ENCODE measurements around the gene EXOC3. TPM values are rescaled to one million over a fixed set of nuclear protein-coding genes. Genes with fewer than 3 reads are reported as not detected.
"Not testable (repeated sequence)": the region's sequence is repeated elsewhere in the genome, so short reads cannot be mapped to it uniquely, and the experiment has no call there.

Gene EXOC3
- 67.8 and 71.0 TPM in 2 replicates for total RNA-seq
- 58.6 TPM for polyA plus RNA-seq (2012)

DNA sequence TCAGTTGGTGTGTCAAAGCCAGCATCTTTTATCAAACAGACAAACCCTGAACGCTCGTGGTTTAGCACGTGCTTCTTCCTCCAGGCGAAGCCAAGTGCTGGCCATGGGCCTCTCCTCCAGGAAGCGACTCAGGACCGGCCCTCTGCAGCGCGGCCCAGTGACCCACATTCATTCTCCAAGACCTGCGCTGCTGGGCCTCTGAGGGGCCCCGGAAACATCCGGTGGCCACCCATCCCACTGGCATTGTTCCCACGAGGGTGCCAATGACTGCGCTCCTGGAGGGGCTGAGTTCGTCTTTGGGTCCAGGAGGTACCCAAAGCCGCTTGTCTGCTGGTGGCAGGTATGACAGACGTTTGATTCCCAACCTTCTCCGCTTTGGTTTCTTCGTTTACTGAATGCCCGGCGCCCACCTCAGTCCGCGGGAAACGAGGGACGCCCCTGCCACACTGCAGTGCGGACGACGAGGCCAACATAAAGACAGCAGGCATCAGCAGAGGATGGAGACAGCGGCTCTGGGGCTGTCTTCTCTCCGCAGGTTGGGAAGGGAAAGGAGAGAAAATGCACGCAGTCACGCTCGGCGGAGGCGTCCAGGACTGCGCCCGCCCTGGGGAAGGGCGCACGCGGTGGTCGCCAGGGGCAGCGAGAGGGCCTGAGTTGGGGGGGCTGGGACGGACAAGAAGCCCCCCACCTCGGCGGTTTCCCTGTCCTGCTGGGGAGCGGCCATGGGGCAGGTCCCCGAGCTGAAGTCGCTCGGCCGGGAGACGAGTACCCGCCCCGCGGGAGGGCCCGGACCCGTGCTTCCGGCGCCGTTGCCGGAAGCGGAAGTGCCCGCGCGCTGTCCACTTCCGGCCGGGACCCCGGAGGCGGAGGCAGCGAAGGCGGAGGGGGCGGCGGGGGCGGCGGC lies at the start of gene EXOC3:
Gene EXOC3 (plus strand): TSS at position 842 of the 904 bp plus-strand sequence. CDS start 3,030 bp downstream, outside the sequence.
- peak; percentile 77 for DNase-seq (ENCODE audit: low read depth)

GRCh38 chr5:393846-394275 lies 49.1 kb upstream of the EXOC3 start:
- no peak for DNase-seq (ENCODE audit: low read depth)

DNA sequence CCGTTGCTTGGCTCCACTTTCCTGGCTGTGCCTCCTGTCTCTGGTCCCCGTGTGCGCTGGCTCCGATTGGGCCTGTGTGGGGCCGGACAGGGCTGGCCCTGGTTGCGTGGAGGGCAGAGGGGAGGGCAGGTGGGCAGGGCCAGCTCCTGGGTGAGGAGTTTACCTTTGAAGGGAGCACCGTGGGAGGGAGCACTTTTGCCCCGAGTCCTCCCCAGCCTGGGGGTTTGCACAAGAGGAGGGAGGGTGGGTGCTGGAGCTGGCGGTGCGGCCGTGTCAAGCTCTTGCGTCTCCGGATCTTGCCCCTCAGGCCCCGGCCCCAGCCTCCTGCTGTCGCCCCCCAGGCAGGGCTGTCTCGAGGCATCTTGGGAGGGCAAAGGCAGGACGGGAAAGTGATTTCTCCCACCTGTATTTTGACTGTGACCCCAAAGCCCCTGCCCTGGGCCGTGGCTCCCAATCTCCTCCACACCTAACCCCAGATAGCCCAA lies 48.3 kb upstream of the EXOC3 start:
- DNase-seq (ENCODE audit: low read depth) = no peak

DNA sequence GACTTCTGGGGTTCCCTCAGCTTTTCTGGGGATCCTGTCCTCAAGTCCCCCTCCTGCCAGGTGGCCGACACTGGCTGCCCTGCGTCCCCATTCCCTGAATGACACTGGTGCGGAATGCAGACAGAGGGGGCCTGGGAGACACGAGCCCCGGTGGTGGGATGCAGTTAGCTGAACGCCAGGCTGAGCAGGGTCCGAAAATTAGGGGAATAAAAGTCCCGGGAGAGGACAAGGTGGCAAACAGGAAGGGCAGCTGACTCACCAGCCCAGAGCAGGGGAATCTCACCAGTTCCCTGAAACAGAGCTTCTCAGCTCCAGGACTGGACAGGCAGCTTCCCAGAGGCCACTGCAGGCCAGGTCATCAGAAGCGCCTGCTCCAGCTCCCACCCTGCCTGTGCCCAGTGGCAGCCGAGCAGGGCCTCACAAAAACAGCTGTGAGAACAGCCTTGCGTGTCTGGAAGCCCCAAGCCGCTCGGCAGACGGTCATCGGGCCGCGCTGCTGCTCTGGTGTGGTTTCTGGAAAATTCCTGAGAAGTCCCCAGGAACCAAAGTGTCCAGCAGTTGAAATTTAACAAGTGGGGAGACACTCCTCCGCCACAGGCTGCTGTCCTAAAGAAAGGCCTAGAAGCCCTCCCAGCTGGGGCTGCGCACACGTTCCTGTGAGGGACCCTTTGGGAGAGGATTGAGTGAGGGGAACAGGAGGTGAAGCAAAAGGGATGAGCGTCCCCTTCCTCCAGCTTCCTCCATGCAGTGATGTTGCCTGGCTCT lies 47.6 kb upstream of the EXOC3 start:
- peak; percentile 99 for DNase-seq (ENCODE audit: low read depth)

- DNase-seq (ENCODE audit: low read depth) = no peak
Observed at GRCh38 chr5:395921-396530, 47.0 kb upstream of the EXOC3 start.

DNA sequence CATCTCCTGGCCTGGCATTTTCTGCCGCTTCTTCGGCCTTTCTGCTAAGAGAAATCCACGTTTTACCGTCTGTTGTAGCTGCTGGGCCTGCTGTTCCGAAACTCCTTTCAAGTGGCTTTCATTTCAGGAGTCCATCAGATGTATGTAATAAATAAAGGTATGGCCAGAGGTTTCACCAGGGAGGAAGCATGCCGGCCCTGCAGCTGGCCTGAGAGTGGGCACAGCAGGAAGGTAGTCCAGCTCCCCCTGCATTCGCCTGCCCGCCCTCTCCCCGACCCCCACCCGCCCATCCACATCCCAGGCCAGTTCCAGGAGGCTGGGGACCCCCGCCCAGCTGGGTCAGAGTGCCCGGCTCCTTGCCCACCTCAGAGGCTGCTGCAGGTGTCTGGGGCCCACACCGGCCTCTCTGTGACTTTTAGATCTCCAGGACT lies 46.4 kb upstream of the EXOC3 start:
- DNase-seq (ENCODE audit: low read depth) = no peak

- not testable (repeated sequence) for DNase-seq (ENCODE audit: low read depth)
Observed at GRCh38 chr5:398141-398474, 44.9 kb upstream of the EXOC3 start.

- no peak for DNase-seq (ENCODE audit: low read depth)
Observed at GRCh38 chr5:398475-399295, 44.3 kb upstream of the EXOC3 start.

GRCh38 chr5:399296-400281 lies 43.4 kb upstream of the EXOC3 start:
- DNase-seq (ENCODE audit: low read depth) = peak; percentile 100

- DNase-seq (ENCODE audit: low read depth) = peak; percentile 67
Observed at GRCh38 chr5:400282-401145, 42.5 kb upstream of the EXOC3 start.

DNA sequence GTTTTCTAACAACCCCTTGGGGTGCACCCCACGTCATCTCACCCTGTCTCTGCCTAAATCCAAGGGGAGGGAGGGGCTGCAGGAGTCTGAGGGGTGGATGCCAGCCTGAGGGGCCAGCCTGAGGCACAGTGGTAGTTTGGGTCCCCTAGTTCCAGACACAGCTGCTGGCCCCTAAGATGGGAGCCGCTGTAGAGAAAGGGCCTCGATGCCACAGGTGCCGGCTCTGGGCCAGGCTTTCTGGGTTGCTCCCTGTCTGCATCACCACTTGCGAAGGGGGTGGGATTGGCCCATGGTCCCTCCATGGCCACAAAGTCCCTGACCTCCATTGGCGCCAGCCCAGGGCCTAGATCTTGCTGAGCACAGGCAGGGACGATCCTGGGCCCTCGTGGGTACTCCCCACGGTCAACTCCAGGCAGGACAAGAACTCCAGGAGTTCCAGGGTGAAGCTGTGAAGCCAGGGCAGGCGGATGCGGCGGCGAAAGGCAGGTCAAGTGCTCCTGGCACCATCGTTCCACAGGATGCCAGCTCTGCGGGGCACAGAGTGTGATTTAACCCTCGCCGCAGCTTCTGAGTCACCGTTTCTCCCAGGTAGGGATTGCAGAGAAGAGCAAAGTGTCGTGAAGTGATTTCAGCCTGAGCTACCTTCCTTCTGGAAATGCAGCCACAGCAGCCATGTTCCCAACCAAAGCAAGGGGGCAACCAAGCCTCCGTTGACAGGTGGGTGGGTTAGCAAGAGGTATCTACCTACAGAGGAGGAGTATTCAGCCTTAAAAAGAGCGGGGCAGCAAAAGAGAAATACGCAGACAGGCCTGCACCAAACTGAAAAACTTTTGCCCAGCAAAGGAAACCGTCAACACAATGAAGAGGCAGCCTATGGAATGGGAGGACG lies 41.6 kb upstream of the EXOC3 start:
- peak; percentile 61 for DNase-seq (ENCODE audit: low read depth)

DNA sequence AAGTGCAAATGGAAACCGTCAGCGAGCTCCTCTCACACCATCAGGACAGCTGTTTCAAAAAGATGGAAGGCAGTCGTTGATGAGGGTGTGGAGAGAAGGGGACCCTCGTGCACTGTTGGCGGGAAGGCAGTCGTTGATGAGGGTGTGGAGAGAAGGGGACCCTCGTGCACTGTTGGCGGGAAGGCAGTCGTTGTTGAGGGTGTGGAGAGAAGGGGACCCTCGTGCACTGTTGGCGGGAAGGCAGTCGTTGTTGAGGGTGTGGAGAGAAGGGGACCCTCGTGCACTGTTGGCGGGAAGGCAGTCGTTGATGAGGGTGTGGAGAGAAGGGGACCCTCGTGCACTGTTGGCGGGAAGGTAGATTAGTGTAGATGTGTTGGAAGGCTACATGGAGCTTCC lies 40.8 kb upstream of the EXOC3 start:
- DNase-seq (ENCODE audit: low read depth) = not testable (repeated sequence)

DNA sequence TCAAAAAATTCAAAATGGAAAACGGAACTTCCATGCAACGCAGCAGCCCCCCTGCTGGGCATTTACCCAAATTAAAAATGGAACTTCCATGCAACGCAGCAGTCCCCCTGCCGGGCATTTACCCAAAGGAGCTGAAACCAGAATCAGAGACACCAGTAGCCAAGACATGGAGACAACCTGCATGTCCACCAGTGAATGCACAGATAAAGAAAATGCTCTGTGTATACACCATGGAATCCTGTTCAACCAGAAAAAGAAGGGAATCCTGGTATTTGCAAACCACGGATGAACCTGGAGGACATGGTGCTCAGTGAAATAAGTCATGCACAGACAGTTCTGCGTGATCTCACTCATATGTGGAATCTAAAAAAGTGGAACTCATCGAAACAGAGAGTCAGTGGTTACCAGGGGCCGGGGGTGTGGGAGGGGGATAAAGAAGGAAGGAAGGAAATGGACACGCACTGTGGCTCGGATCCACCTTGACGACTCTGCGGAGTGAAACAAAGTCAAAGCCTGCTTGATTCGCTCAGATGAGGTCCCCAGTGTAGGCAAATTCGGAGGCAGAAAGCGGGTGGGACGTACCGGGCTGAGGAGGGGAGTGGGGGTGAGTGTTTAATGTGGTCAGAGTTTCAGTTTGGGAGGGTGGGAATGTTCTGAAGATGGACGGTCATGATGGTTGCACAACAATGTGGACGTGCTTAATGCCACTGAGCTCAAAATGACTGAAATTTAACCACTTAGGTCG lies 40.2 kb upstream of the EXOC3 start:
- no peak for DNase-seq (ENCODE audit: low read depth)

DNA sequence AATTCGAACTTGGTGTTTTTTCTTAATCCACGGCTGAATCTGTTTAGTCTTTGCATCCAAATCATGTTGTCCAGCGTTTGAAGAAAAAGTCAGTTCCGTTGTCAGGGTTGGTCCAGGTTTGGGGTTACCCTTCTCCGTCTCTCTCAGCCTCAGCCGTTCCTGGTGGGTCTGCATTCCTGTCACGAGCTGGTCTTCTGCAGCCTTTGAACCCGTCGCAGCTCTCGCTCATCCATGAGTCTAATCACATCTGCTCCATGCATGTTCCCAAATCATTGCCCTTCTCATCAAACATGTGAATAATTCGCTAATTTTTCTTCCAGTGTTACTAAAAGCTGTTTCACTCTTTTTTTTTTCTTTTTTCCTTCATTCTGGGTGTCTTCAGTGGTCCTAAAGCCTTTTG lies 39.0 kb upstream of the EXOC3 start:
- DNase-seq (ENCODE audit: low read depth) = no peak

- DNase-seq (ENCODE audit: low read depth) = no peak
Observed at GRCh38 chr5:404666-405241, 38.2 kb upstream of the EXOC3 start.

DNA sequence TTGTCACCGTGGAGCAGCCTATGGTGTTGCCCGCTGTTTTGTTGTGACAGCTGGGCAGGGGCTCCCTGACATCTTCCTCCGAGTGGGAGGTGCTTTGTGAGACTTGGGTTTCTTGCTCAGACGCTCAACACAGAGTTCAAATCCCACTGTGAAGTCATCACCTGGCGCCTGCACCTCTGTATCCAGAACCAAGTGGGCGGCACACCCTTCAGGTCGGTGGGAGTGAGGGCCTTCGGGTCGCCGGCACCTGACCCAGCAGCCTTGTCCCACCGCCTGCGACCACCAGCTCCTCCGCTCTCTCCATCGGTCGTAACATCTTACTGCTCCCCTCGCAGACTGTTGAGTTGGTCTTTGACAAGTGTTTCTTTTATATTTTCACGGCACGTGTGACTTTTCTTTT lies 37.6 kb upstream of the EXOC3 start:
- DNase-seq (ENCODE audit: low read depth) = no peak

Data from myocyte (in vitro differentiated cells).